Gastrocnemius medialis (tissue), 4 donors: ENCODE data around the gene NTNG2.

Source experiments
- CTCF ChIP-seq, 5 experiments: fragments of 450-650 bp in 3 of 5; fragments of 200-600 bp in 2 of 5; sonication (generic) in 2 of 5; IDR thresholded peaks in 4 of 5; conservative IDR thresholded peaks in 1 of 5; 1 replicate in 4 of 5; 2 replicates in 1 of 5; pipeline ENCODE4 v1.5.1; 2016 to 2019; ENCODE audit warnings: antibody characterized with exemption in 5 of 5, mild to moderate bottlenecking in 3 of 5, moderate library complexity in 3 of 5
- POLR2A ChIP-seq, 2 donors: fragments of 450-650 bp; IDR thresholded peaks; one replicate each; pipeline ENCODE4 v1.6.1; 2017; ENCODE audit warnings: antibody characterized with exemption in 2 of 2, mild to moderate bottlenecking in 2 of 2, moderate library complexity in 2 of 2

GRCh38 chr9:132183134-132183533, 21.3 kb downstream of the NTNG2 start:
- TF ChIP-seq CTCF (IDR thresholded peaks at IDR 0.05 in 4 of 5, conservative IDR thresholded peaks at IDR 0.05 in 1 of 5) (no peak), POLR2A (IDR thresholded peaks at IDR 0.05) (no peak)
